Adrenal gland (tissue), 5 donors: ENCODE measurements around the gene HHAT.

Source experiments
- CTCF ChIP-seq, 6 experiments: fragments of 450-650 bp in 4 of 6; fragments of 200-600 bp in 2 of 6; sonication (generic) in 1 of 6; IDR thresholded peaks; 1 replicate in 5 of 6; 2 replicates in 1 of 6; pipeline versions ENCODE4 v1.5.1 to v1.8.0; 2016 to 2021; ENCODE audit warnings: antibody characterized with exemption in 6 of 6, mild to moderate bottlenecking in 2 of 6, moderate library complexity in 1 of 6
- POLR2A ChIP-seq, 2 donors: fragments of 450-650 bp; IDR thresholded peaks; one replicate each; pipeline ENCODE4 v1.6.1; 2017; ENCODE audit warnings: antibody characterized with exemption in 2 of 2, mild to moderate bottlenecking in 2 of 2, moderate library complexity in 1 of 2
- donor health status: DM: no; HTN: no; CAD: no.

GRCh38 chr1:210323957-210324356 lies 4.7 kb upstream of the HHAT start:
- TF ChIP-seq CTCF (IDR thresholded peaks at IDR 0.05) (no peak), POLR2A (IDR thresholded peaks at IDR 0.05) (no peak)
